Activated CD4-positive, alpha-beta T cell treated with anti-CD3 and anti-CD28 coated beads for 48 hours (primary cell): ENCODE measurements around the gene TANC1.
"Not testable (repeated sequence)": the region's sequence is repeated elsewhere in the genome, so short reads cannot be mapped to it uniquely, and the experiment has no call there.

Experiments used
- DNase-seq: peaks from one replicate; pipeline ENCODE4 v3.0.0-alpha.2; 2020

The TANC1 gene

DNA sequence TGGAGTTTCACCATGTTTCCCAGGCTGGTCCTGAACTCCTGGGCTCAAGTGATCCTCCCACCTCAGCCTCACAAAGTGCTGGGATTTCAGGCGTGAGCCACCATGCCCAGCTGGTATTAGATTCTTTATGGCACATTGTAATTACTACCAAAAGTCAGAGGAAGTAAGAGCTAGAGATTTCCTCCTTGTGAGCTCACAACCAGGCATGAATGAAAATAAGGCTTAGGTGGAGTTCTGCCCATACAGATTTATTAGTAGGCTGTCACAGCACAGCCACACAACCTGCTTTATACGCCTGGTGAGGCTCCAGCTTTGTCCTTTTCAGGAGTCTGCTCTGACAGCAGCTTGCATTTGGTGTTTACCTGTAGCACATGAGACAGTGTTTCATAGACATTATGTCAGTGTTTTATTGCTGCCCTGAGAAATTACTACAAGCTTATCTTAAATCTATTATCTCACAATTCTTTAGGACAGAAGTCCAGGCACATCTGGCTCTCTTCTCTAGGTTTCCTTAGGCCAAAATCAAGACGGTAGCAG is 156.6 kb downstream of the TANC1 start:
- DNase-seq = no peak

DNA sequence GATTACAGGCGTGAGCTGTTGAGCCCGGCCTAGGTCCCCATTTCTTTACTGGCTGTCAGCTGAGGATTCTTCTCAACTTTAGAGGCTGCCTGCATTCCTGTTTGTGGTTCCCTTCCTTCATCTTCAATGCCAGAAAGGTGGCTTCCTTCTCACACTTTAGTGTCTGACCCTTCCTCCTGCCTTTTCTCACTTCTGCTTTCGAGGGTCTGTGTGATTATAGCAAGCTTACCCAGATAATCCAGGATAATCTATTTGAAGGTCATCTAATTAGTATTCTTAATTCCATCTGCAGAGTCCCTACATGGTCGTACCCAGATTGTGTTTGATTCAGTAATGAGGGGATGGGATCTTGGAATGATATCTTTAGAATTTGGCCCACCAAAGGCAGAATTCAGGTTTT is 157.4 kb downstream of the TANC1 start:
- DNase-seq = no peak

- DNase-seq = no peak
These were observed 158.1 kb downstream of the TANC1 start for GRCh38 chr2:159126432-159127022.

DNA sequence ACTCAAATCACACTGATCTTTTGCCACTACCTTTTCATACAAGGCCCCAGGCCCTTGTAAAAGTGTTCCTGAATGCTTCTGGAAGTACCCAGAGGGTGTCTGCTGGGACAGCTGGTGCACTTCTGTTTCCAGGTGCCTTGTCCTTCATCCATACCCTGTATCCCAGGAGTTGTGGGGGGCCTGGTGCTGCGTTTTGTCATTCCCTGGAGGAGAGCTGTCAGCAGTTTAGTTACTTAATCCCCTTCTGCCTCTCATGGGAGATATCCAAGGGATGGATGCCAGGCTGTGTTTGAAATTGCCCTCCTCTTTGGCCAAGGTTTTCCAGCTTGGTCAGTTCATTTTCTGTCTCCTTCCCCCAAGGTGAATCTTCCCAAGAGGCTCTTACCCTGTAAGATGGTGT is 159.8 kb downstream of the TANC1 start:
- no peak for DNase-seq

GRCh38 chr2:159129269-159129668 is 160.8 kb downstream of the TANC1 start:
- DNase-seq = no peak

DNA sequence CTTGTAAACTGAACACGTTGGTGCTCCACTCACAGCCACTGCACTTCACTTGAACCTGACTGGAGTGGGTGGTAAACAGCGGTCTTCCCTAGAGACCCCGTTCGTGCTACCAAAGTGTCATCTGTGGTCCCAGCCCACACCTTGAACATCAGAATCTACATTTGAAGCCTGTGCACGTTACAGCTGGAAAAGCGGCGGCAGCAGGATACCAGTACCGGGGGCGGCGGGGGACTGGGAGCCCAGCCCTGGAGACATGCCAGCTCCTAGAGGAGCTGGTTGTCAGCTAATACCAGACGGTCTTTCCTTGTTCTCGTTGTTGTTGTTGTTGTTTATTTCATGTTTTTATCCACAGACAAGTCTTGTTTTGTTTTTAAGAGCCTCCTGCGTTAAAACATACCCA is 161.4 kb downstream of the TANC1 start:
- no peak for DNase-seq

GRCh38 chr2:159130302-159130701 is 161.9 kb downstream of the TANC1 start:
- no peak for DNase-seq

DNA sequence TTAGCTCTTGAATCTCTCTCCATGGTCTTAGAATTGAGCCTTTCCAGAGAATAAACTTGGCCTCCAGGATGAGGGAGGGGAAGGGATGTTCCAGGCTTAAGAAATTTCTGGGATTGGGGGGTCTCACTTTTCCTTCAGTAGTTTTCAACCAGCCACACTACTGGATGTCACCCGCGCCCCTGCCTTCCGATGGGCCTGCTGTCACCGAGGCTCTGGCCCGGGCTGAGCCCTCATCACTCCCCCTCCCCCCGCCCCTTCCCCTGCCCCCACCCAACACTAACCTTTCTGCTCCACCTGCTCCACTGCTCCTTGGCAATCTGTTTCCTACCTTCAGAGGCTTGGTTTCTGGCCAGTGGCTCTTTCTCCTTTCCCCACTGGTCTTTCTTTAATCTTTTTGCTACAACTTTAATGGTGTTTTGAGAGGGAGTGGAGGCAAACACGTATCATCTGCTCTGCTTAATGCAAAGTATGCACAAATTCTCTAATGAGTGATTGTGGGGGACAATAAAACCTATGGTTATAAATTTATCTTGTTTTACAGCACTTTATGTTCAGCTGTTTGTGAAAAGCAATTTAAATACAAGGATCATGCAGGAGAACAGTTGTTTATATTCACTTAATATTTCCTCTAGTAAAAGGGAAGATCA is 162.9 kb downstream of the TANC1 start:
- no peak for DNase-seq

DNA sequence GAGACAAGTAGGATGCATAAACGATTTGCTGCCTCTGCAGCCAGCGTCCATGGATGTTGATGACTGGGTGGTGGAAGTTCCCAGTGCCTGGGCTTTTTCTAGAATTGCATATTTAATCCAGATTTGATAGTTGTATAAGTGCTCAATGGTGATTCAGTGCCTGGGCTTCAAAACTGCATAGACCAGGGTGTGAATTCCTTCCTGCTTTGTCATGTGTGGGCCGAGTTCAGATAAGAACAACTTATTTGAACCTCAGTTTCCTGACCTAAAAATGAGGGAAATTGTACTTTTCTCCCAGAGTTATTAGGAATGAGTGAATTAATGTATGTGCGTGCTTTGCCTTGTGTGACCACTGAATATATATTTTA is 163.5 kb downstream of the TANC1 start:
- no peak for DNase-seq

DNA sequence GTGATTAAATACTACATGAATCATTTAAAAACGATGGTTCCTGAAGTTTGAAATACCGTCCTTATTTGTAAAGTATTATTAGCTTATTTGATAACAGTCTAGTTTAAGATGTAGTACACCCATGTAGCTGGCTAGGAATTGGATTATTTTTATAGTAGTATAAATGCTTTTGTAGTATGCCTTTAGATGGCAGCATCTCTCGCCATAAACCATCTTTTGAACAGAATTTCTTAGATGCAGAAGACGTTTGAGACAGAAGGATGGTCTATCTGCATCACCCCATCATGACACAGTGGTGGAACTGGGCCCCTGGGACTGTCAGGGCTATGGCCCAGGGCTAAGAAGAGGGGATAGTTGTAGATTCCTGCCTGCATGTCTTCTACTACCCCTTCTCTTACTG is 165.4 kb downstream of the TANC1 start:
- DNase-seq = no peak

DNA sequence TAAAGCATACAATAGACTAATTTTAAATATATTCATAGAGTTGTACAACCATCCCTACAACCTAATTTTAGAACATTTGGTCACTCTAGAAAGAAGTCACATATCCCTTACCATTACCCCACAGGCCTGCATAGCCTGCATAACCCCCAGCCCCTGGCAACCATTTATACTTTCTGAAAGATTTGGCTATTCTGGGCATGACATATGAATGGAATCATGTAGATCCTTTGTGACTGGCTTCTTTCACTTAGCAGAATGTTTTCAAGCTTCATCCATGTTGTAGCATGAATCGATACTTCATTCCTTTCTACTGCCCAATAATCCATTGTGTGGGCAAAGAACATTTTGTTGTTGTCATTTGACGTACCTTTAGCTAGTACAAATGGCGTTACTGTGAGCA is 166.5 kb downstream of the TANC1 start:
- no peak for DNase-seq

GRCh38 chr2:159136391-159136790 is 168.0 kb downstream of the TANC1 start:
- no peak for DNase-seq

- no peak for DNase-seq
These were observed 169.2 kb downstream of the TANC1 start for GRCh38 chr2:159137511-159138241.

DNA sequence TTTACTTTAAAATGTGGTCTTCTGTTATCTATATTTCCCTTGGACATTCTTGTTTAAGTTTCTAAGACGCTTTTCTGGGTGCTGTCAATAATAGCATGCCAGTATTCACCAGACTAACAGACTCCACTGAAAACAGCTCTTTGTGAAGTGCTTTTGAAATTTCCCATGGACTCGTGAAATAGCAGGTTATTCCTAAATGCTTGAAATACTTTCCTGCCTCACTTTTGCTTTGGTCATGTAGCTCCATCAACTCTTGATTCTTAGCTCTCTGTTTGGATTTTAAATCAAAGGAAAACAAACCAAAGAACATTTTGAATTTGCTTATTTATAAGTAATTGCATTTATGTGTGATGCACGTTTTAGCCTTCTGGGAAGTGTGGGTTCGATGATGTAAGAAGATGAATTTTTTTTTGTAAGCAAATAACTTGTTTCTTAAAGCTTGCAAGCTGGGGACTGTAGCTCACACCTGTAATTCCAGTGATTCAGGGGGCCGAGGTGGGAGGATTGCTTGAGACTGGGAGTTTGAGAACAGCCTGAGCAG is 170.3 kb downstream of the TANC1 start:
- no peak for DNase-seq

- no peak for DNase-seq
These were observed 170.9 kb downstream of the TANC1 start for GRCh38 chr2:159139216-159139933.

DNA sequence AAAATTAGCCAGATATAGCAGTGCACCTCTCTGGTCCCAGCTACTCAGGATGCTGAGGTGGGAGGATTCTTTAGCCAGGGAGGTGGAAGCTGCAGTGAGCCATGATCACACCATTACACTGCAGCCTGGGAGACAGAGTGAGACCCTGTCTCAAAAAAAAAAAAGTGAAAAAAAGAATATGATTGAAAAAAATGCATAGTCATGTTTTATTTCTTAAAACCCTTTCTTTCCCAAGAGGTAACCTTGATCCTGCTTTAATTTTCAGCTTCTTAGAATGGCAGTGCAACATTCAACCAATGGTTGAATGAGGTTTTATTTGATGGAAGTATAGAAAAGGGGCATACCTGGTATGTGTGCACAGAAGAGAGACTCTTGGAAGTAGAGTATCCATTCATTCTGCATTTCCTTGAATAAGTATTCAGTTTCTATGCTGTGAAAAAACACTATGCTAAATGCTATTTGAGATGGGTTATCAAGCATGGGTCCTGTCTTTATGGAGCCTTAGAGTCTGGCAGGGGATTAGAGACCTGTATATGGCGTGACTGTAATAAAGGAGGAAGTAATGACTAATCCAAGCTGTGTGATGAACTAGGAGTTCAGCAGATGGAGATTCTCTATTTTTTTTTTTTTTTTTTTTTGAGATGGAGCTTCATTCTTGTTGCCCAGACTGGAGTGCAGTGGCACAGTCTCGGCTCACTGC is 171.8 kb downstream of the TANC1 start:
- no peak for DNase-seq

DNA sequence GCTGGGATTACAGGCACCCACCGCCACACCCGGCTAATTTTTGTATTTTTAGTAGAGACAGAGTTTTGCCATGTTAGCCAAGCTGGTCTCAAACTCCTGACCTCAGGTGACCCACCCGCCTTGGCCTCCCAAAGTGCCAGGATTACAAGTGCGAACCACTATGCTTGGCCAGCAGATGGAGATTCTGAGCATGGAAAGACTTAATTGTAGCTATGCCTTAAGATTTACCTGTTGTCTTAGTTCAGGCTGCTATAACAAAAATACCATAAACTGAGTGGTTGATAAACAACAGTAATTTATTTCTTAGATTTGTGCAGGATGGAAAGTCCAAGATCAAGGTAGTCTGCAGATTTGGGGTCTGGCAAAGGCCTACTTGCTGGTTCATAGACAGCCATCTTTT is 172.4 kb downstream of the TANC1 start:
- not testable (repeated sequence) for DNase-seq

GRCh38 chr2:159144776-159145614 is 176.6 kb downstream of the TANC1 start:
- no peak for DNase-seq

DNA sequence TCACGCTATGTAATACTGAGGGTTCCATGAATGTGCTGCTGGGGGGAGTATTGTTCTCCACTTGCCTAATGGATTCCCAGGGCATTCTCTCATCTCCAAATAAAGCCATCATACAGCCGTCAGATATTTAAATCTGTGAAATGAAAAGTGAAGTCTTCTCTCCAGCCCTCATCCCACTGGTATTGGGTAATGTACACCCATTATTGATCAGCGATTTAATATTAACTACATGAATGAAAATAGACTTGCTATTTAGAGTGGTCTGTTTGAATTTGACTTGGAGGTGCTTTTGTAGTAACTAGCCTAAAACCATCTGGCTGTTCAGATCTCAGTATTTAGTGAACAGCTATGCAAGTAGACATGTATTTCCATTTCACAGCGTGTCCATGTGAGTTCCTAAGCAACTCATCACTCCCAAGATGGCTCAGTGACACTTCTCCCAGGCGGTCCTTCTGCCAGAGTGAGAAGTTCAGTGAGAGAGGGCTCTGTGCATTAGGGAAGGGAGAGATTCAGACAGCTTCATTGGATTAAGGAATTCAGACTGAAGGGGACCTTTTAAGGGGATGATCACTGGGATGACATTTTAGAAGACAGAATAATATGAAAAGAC is 177.4 kb downstream of the TANC1 start:
- no peak for DNase-seq

- peak; percentile 22 for DNase-seq
These were observed 178.7 kb downstream of the TANC1 start for GRCh38 chr2:159146996-159147666.

GRCh38 chr2:159147690-159148089 is 179.2 kb downstream of the TANC1 start:
- DNase-seq = no peak
